Trophoblast cell (in vitro differentiated cells and primary cell): Measurements from ENCODE around the gene PDAP1.

Source experiments
- DNase-seq, 2 donors: peaks; one replicate each; pipeline ENCODE4 v3.0.0-alpha.2; 2016
- H2AFZ ChIP-seq: 2 replicates; pipeline ENCODE4 v1.6.1; 2013; ENCODE audit warnings: low read length, moderate library complexity, mild to moderate bottlenecking; ENCODE audit not compliant: insufficient read depth, poor library complexity
- H2AK5ac ChIP-seq: 2 replicates; pipeline ENCODE4 v1.6.1; 2013; ENCODE audit warnings: mild to moderate bottlenecking, low read length
- H2BK120ac ChIP-seq: 2 replicates; pipeline ENCODE4 v1.6.1; 2013; ENCODE audit warnings: low read length, mild to moderate bottlenecking, moderate library complexity; ENCODE audit not compliant: insufficient read depth, poor library complexity
- H2BK12ac ChIP-seq: 2 replicates; pipeline ENCODE4 v1.6.1; 2013; ENCODE audit warnings: mild to moderate bottlenecking, low read length, moderate library complexity
- H2BK5ac ChIP-seq: 2 replicates; pipeline ENCODE4 v1.6.1; 2013; ENCODE audit warnings: low read length, low read depth, moderate library complexity, mild to moderate bottlenecking; ENCODE audit not compliant: poor library complexity
- H3K14ac ChIP-seq: 2 replicates; pipeline ENCODE4 v1.6.1; 2013; ENCODE audit warnings: mild to moderate bottlenecking, low read length
- H3K18ac ChIP-seq: 2 replicates; pipeline ENCODE4 v1.6.1; 2013; ENCODE audit warnings: mild to moderate bottlenecking, low read length
- H3K23ac ChIP-seq: 2 replicates; pipeline ENCODE4 v1.6.1; 2013; ENCODE audit warnings: low read length
- H3K27ac ChIP-seq: 2 replicates; pipeline ENCODE4 v1.5.1; 2013; ENCODE audit warnings: low read depth, mild to moderate bottlenecking, inconsistent platforms, low read length, moderate library complexity
- H3K27me3 ChIP-seq: 2 replicates; pipeline ENCODE4 v1.6.1; 2013; ENCODE audit warnings: inconsistent platforms, mild to moderate bottlenecking, low read length, moderate library complexity; ENCODE audit not compliant: insufficient read depth
- H3K36me3 ChIP-seq, 2 experiments: 1 replicate in 1 of 2; 2 replicates in 1 of 2; pipeline ENCODE4 v1.6.1; 2013; ENCODE audit warnings: low read length in 2 of 2, mild to moderate bottlenecking in 2 of 2, moderate library complexity in 1 of 2; ENCODE audit not compliant: insufficient read depth in 2 of 2, control insufficient read depth in 1 of 2
- H3K4ac ChIP-seq: 2 replicates; pipeline ENCODE4 v1.6.1; 2013; ENCODE audit warnings: low read depth, mild to moderate bottlenecking, low read length, moderate library complexity
- H3K4me1 ChIP-seq, 2 experiments: 1 replicate in 1 of 2; 2 replicates in 1 of 2; pipeline ENCODE4 v1.6.1; 2013; ENCODE audit warnings: low read length in 2 of 2, mild to moderate bottlenecking in 2 of 2, moderate library complexity in 1 of 2; ENCODE audit not compliant: insufficient read depth in 2 of 2, control insufficient read depth in 1 of 2
- H3K4me2 ChIP-seq: 2 replicates; pipeline ENCODE4 v1.6.1; 2013; ENCODE audit warnings: inconsistent platforms, mild to moderate bottlenecking, low read length, moderate library complexity
- H3K4me3 ChIP-seq: 2 replicates; pipeline ENCODE4 v1.5.1; 2013; ENCODE audit warnings: mild to moderate bottlenecking, low read depth, low read length, inconsistent platforms
- H3K79me1 ChIP-seq: one replicate; pipeline ENCODE4 v1.6.1; 2013; ENCODE audit warnings: low read length
- H3K79me2 ChIP-seq: 2 replicates; pipeline ENCODE4 v1.6.1; 2013; ENCODE audit warnings: low read length, mild to moderate bottlenecking; ENCODE audit not compliant: control insufficient read depth, insufficient read depth, poor library complexity
- H3K9ac ChIP-seq: 2 replicates; pipeline ENCODE4 v1.6.1; 2013; ENCODE audit warnings: mild to moderate bottlenecking, low read length
- H3K9me3 ChIP-seq: 2 replicates; pipeline ENCODE4 v1.6.1; 2013; ENCODE audit warnings: low read depth, mild to moderate bottlenecking, control low read depth, inconsistent platforms, low read length; ENCODE audit not compliant: insufficient read depth
- H4K12ac ChIP-seq: 2 replicates; pipeline ENCODE4 v1.6.1; 2013; ENCODE audit warnings: low read depth, mild to moderate bottlenecking, low read length, moderate library complexity
- H4K8ac ChIP-seq: 2 replicates; pipeline ENCODE4 v1.6.1; 2013; ENCODE audit warnings: low read depth, mild to moderate bottlenecking, low read length, moderate library complexity
- H4K91ac ChIP-seq: one replicate; pipeline ENCODE4 v1.6.1; 2013; ENCODE audit warnings: low read depth, mild to moderate bottlenecking, low read length, moderate library complexity
- WGBS: extraction: QIAGEN DNeasy Blood & Tissue Kit; methylation state at CpG from one replicate; pipeline ENCODE4 v1.1.7; 2013; ENCODE audit warnings: missing lambda C conversion rate; ENCODE audit not compliant: insufficient read length, insufficient coverage; ENCODE audit errors: extremely low coverage; 5-methylcytosine and 5-hydroxymethylcytosine counted together

Gene PDAP1

GRCh38 chr7:99365318-99366141 lies 42.9 kb downstream of the PDAP1 start:
- Histone ChIP-seq H3K9ac (no peak overlapping the region), H4K8ac (no peak overlapping the region), H4K12ac (no peak overlapping the region), H3K27ac (no peak overlapping the region), H2BK120ac (no peak overlapping the region), H3K79me1 (no peaks in the 10 kb centered on the region), H3K79me2 (no peaks in the 10 kb centered on the region), H3K36me3 (peaks cover 37 to 49% of the 10 kb centered on the region in 2 experiments), H3K4ac (no peak overlapping the region), H3K4me2 (no peak overlapping the region), H3K18ac (no peak overlapping the region), H2AFZ (no peak overlapping the region), H3K4me1 (no peaks in the 10 kb centered on the region), H2AK5ac (no peak overlapping the region), H4K91ac (no peak overlapping the region), H3K23ac (no peak overlapping the region), H3K4me3 (no peak overlapping the region), H3K14ac (no peak overlapping the region), H3K27me3 (no peaks in the 10 kb centered on the region), H2BK12ac (no peak overlapping the region), H2BK5ac (no peak overlapping the region), H3K9me3 (no peaks in the 10 kb centered on the region)
- WGBS, result no CpG with 5 or more reads among the region's 17 CpGs
- DNase-seq, result peak; percentile 35 to 70

- no peak overlapping the region for H2BK120ac ChIP-seq
- H3K4me3 ChIP-seq, result no peak overlapping the region
- peaks cover 3% of the 10 kb centered on the region for H3K9me3 ChIP-seq
- H2AK5ac ChIP-seq, result no peak overlapping the region
- no peaks in the 10 kb centered on the region for H3K79me1 ChIP-seq
- peak in 1 of 2 donors; percentile 74 for DNase-seq
- no peak overlapping the region for H4K8ac ChIP-seq
- no peak overlapping the region for H3K4ac ChIP-seq
- H3K14ac ChIP-seq, result no peak overlapping the region
- H2BK5ac ChIP-seq, result no peak overlapping the region
- H3K18ac ChIP-seq, result no peak overlapping the region
- no CpG with 5 or more reads among the region's 5 CpGs for WGBS
- H3K79me2 ChIP-seq, result no peaks in the 10 kb centered on the region
- H3K23ac ChIP-seq, result no peak overlapping the region
- H3K36me3 ChIP-seq, result peaks cover 54 to 65% of the 10 kb centered on the region in 2 experiments
- no peak overlapping the region for H2BK12ac ChIP-seq
- H3K27me3 ChIP-seq, result no peaks in the 10 kb centered on the region
- H2AFZ ChIP-seq, result no peak overlapping the region
- no peaks in the 10 kb centered on the region for H3K4me1 ChIP-seq
- no peak overlapping the region for H4K91ac ChIP-seq
- no peak overlapping the region for H3K9ac ChIP-seq
- H3K27ac ChIP-seq, result no peak overlapping the region
- H4K12ac ChIP-seq, result no peak overlapping the region
- no peak overlapping the region for H3K4me2 ChIP-seq
Measured at GRCh38 chr7:99363286-99363685, 45.1 kb downstream of the PDAP1 start.

GRCh38 chr7:99362801-99363200 lies 45.6 kb downstream of the PDAP1 start:
- no peak overlapping the region for H2BK120ac ChIP-seq
- H4K8ac ChIP-seq, result no peak overlapping the region
- H3K36me3 ChIP-seq, result peaks cover 58 to 70% of the 10 kb centered on the region in 2 experiments
- no peak overlapping the region for H3K9ac ChIP-seq
- no peak overlapping the region for H2BK12ac ChIP-seq
- no peaks in the 10 kb centered on the region for H3K79me1 ChIP-seq
- H2BK5ac ChIP-seq, result no peak overlapping the region
- no peaks in the 10 kb centered on the region for H3K79me2 ChIP-seq
- H4K12ac ChIP-seq, result no peak overlapping the region
- no peak overlapping the region for H3K4me3 ChIP-seq
- H2AK5ac ChIP-seq, result no peak overlapping the region
- H3K27me3 ChIP-seq, result no peaks in the 10 kb centered on the region
- no peak overlapping the region for H2AFZ ChIP-seq
- no peak overlapping the region for H3K4me2 ChIP-seq
- H3K4me1 ChIP-seq, result no peaks in the 10 kb centered on the region
- no peak overlapping the region for H3K4ac ChIP-seq
- H4K91ac ChIP-seq, result no peak overlapping the region
- peaks cover 3% of the 10 kb centered on the region for H3K9me3 ChIP-seq
- no peak overlapping the region for H3K14ac ChIP-seq
- no peak overlapping the region for H3K27ac ChIP-seq
- no CpG with 5 or more reads among the region's 3 CpGs for WGBS
- no peak overlapping the region for H3K18ac ChIP-seq
- DNase-seq, result peak; percentile 60 to 68
- no peak overlapping the region for H3K23ac ChIP-seq

GRCh38 chr7:99359465-99360154 lies 48.8 kb downstream of the PDAP1 start:
- H3K9ac ChIP-seq, result no peak overlapping the region
- peaks cover 3% of the 10 kb centered on the region for H3K9me3 ChIP-seq
- H3K79me2 ChIP-seq, result no peaks in the 10 kb centered on the region
- no peak overlapping the region for H4K8ac ChIP-seq
- H3K4me2 ChIP-seq, result no peak overlapping the region
- H3K36me3 ChIP-seq, result peaks cover 49 to 62% of the 10 kb centered on the region in 2 experiments
- H2AFZ ChIP-seq, result no peak overlapping the region
- no peaks in the 10 kb centered on the region for H3K79me1 ChIP-seq
- H2AK5ac ChIP-seq, result no peak overlapping the region
- no peaks in the 10 kb centered on the region for H3K27me3 ChIP-seq
- no peak overlapping the region for H2BK120ac ChIP-seq
- H2BK5ac ChIP-seq, result no peak overlapping the region
- H2BK12ac ChIP-seq, result no peak overlapping the region
- no peak for DNase-seq
- no peaks in the 10 kb centered on the region for H3K4me1 ChIP-seq
- no peak overlapping the region for H3K27ac ChIP-seq
- H3K4ac ChIP-seq, result no peak overlapping the region
- H4K91ac ChIP-seq, result no peak overlapping the region
- no CpG with 5 or more reads among the region's 22 CpGs for WGBS
- H4K12ac ChIP-seq, result no peak overlapping the region
- H3K23ac ChIP-seq, result no peak overlapping the region
- no peak overlapping the region for H3K14ac ChIP-seq
- H3K4me3 ChIP-seq, result no peak overlapping the region
- no peak overlapping the region for H3K18ac ChIP-seq
